Subcutaneous adipose tissue (tissue), 4 donors: ENCODE measurements around the gene CCSER1. TPM values are rescaled to one million over a fixed set of nuclear protein-coding genes. Genes with fewer than 3 reads are reported as not detected.

ENCODE experiments used
- CTCF ChIP-seq: fragments of 450-650 bp; IDR thresholded peaks from one replicate; pipeline ENCODE4 v1.5.1; 2016; ENCODE audit warnings: low read depth, mild to moderate bottlenecking, control low read depth, antibody characterized with exemption, moderate library complexity
- total RNA-seq, 4 donors: library from RNA; depleted of rRNA; stranded (reverse); fragments of >200 nt; gene quantifications; one replicate each; pipeline ENCODE4 v1.1.0, GENCODE V29; 2016

CCSER1 gene
- total RNA-seq, 4 donors from 2014 or later: 8.0 to 18.1 (median 16.0) TPM

GRCh38 chr4:90624781-90625180 is 497.6 kb downstream of the CCSER1 start:
- no peak for TF ChIP-seq CTCF

- TF ChIP-seq CTCF: no peak
Measured at GRCh38 chr4:90641861-90642599, 514.8 kb downstream of the CCSER1 start.

DNA sequence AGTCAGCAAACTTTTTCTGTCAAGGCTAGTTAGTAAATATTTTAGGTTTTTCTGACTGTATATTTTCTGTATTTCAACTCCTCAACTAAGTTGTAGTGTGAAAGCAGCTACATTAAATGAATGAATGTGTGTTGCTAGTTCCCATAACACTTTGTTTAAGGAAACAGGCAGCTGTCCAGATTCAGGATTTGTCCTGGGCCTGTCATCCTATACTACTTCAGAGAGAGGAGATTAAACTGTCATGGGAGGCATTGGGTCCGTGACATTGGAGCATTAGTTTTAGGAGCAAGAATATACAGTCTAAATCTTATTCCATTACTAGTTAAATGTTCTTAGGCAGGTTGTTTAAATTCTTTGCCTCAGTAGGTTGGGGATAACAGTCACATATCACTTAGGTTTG is 516.0 kb downstream of the CCSER1 start:
- no peak for TF ChIP-seq CTCF

- TF ChIP-seq CTCF: no peak
Measured at GRCh38 chr4:90648311-90648710, 521.1 kb downstream of the CCSER1 start.

DNA sequence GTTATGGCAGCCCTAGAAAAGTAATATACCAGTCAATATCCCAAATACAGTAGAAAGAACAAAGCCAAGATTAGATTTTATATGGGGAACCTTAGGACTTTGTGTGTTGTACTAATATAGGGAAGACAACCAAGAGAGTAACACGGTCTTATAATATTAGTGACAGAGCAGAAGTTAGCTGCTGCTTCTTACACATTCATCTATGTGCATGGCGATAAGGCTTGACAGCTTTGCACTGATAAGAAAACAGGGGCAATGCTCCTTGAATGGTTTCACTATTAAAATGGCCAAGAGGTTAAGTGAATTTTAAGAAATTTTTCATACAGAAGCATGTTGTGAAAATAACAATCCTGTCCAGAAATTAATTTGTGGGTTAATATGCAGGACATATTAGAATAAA is 521.6 kb downstream of the CCSER1 start:
- no peak for TF ChIP-seq CTCF

GRCh38 chr4:90660672-90661071 is 533.5 kb downstream of the CCSER1 start:
- TF ChIP-seq CTCF: no peak

- TF ChIP-seq CTCF: no peak
Measured at GRCh38 chr4:90670183-90670582, 543.0 kb downstream of the CCSER1 start.
